Measurements from ENCODE around the gene APLN. TPM values are rescaled to one million over a fixed set of nuclear protein-coding genes. Genes with fewer than 3 reads are reported as not detected.

Gene APLN
- total RNA-seq, 1 donor from 2014 or later: 2.2 TPM

DNA sequence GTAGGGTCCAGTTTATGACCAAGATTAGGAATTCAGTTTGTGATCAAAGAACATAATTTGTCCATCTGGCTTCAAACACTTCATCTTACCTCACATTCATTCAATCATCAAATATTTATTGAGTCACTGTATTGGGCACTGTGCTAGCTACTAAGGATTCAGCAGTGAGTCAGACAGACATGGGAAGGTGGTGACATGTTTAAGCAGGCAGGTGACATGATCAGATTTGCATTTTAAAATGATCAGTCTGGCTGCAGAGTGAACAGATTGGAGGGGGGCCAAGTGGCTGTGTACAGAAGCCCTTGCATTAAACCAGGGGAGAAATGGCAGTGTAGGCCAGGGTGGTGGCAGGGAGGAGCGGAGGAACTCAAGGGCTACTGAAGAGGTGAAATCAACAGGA lies 25.1 kb upstream of the APLN start:
- Histone ChIP-seq H3K9me3 (no peaks in the 10 kb centered on the region), H3K36me3 (no peaks in the 10 kb centered on the region), H3K4me1 (peaks cover 0 to 4% of the 10 kb centered on the region in 2 donors), H3K27me3 (no peaks in the 10 kb centered on the region), H3K27ac (no peak overlapping the region), H3K4me3 (no peak overlapping the region)
- DNase-seq (ENCODE audit: low spot score in 2 of 2): no peak
- intact Hi-C loops (cut with DNase I): loop anchor here (2.0 kb wide), 1 partner anchor 21 kb away; no protein-coding TSS in a partner anchor
- TF ChIP-seq, protein P1, sequence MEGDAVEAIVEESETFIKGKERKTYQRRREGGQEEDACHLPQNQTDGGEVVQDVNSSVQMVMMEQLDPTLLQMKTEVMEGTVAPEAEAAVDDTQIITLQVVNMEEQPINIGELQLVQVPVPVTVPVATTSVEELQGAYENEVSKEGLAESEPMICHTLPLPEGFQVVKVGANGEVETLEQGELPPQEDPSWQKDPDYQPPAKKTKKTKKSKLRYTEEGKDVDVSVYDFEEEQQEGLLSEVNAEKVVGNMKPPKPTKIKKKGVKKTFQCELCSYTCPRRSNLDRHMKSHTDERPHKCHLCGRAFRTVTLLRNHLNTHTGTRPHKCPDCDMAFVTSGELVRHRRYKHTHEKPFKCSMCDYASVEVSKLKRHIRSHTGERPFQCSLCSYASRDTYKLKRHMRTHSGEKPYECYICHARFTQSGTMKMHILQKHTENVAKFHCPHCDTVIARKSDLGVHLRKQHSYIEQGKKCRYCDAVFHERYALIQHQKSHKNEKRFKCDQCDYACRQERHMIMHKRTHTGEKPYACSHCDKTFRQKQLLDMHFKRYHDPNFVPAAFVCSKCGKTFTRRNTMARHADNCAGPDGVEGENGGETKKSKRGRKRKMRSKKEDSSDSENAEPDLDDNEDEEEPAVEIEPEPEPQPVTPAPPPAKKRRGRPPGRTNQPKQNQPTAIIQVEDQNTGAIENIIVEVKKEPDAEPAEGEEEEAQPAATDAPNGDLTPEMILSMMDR (IDR thresholded peaks at IDR 0.05): no peak

DNA sequence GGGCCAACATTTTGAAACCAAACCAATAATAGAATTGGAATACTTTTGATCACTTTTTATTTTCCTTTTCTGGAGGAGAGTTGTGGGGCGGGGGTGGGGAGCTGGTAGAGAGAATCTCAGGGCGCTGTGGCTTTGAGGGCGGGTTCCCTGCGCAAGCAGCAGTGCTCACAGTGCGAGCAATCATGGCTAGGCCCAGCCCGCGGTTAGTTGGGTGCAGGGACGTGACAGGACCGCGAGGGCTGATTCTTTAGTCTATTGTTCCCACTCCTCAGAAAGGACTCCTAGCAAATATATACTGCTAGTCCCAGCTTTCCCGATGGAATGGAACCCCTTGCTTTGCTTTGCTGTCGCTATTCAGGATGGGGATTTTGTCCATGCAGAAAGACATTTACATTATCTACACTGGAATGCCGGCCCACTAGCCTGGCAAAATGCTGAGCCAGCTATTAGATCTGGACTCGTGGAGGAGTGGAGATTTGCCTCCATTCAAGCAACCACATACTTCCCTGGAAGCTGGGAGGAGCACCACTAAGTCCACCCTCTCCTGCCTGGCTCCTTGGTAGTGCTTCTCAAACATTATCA lies 23.9 kb upstream of the APLN start:
- intact Hi-C loops (cut with DNase I): no loop called here
- H3K4me1 ChIP-seq: peaks cover 0 to 4% of the 10 kb centered on the region in 2 donors
- H3K9me3 ChIP-seq: no peaks in the 10 kb centered on the region
- no peaks in the 10 kb centered on the region for H3K27me3 ChIP-seq
- H3K4me3 ChIP-seq: peak overlapping the region; percentile 31 to 62
- TF ChIP-seq, protein P1 (IDR thresholded peaks at IDR 0.05): no peak
- H3K27ac ChIP-seq: peak overlapping the region; percentile 81 to 89
- DNase-seq (ENCODE audit: low spot score in 2 of 2): no peak
- no peaks in the 10 kb centered on the region for H3K36me3 ChIP-seq

DNA sequence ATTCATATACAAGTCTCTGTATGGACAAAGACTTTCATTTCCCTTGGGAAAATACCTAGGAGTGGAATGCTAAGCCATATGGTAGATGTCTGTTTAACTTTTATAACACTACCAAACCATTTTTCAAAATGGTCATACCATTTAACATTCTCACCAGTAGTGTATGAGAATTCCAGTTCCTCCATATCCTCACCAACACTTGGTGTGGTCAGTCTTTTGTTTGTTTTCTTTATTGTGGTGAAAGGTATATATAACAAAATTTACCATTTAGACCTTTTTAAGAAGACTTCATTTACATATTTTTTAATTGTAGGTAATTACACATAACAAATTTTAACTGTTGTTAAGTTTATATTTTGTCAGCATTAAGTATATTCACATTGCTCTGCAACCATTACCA lies 12.7 kb upstream of the APLN start:
- Histone ChIP-seq H3K9me3 (no peaks in the 10 kb centered on the region), H3K27ac (no peak overlapping the region), H3K27me3 (no peaks in the 10 kb centered on the region), H3K36me3 (no peaks in the 10 kb centered on the region), H3K4me3 (no peak overlapping the region), H3K4me1 (peaks cover 0 to 15% of the 10 kb centered on the region in 2 donors)
- DNase-seq (ENCODE audit: low spot score in 2 of 2): no peak
- intact Hi-C loops (cut with DNase I): no loop called here
- TF ChIP-seq, protein P1 (IDR thresholded peaks at IDR 0.05): no peak

DNA sequence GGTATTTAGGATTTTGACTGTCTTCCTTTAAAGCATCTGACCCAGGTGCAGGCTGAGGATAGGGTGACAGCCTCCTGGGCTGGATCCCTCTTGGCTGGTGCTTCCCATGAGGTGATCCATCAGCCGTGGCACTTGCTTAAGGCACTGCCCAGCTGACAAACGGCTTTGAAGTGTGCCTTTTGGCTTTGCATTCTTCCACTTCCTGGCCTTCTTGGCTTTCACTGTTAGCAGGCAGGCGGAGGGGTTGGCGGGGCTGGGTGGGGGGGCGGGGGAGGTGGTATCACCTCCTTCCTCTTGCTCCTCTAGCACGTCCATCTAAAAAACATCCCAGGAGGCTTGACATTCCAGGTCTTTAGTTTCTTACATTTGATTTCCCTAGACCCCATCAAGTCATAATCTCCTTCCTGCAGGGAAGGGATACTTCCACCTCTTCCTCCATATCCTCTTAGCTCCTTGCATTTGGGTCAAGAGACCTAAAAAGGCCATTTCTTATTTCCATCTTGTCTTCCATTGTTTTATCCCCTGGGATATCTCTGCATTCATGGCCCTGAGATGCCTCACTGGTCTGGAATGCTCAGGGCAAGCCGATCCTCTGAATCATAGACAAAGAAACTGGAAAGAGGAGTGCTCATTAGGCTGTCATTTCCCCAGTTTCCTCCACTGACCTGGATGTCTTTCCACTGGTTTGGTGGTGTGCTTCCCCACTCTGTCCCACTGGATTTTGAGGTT lies 11.3 kb upstream of the APLN start:
- Histone ChIP-seq H3K36me3 (no peaks in the 10 kb centered on the region), H3K4me1 (peaks cover 0 to 15% of the 10 kb centered on the region in 2 donors), H3K4me3 (no peak overlapping the region), H3K27me3 (no peaks in the 10 kb centered on the region), H3K27ac (peak overlapping the region; percentile 60 to 76), H3K9me3 (no peaks in the 10 kb centered on the region)
- DNase-seq (ENCODE audit: low spot score in 2 of 2): peak in 1 of 2 donors; percentile 75
- TF ChIP-seq, protein P1 (IDR thresholded peaks at IDR 0.05): no peak
- intact Hi-C loops (cut with DNase I): no loop called here

DNA sequence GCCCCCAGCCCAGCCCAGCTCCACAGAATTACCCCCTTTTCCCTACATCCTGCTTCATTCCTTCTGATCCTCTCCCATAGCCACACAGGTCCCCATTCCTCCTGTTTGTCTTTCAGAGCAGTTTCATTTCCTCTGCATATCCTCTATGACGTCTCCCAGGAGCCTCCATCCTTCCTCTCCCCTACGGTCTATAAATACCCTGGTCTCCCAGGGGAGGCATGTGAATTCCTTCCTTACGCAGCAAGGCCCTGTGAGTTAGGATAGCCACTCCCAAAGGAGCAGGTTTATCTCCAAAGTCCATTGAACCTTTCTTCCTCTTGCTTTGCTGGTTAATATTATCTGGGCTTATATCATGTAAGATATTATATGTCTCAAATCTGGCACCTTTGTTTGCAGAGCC lies 8.4 kb upstream of the APLN start:
- peak in 1 of 2 donors; percentile 65 for DNase-seq (ENCODE audit: low spot score in 2 of 2)
- Histone ChIP-seq H3K27ac (no peak overlapping the region), H3K4me1 (peaks cover 0 to 15% of the 10 kb centered on the region in 2 donors), H3K9me3 (no peaks in the 10 kb centered on the region), H3K36me3 (no peaks in the 10 kb centered on the region), H3K27me3 (no peaks in the 10 kb centered on the region), H3K4me3 (no peak overlapping the region)
- TF ChIP-seq, protein P1 (IDR thresholded peaks at IDR 0.05): no peak
- intact Hi-C loops (cut with DNase I): no loop called here

All from ascending aorta (tissue), 2 donors.